Epithelial cell of prostate (primary cell): ENCODE measurements around the gene FBN2.
"Not testable (repeated sequence)": the region's sequence is repeated elsewhere in the genome, so short reads cannot be mapped to it uniquely, and the experiment has no call there.

Experiments
- DNase-seq: peaks from one replicate; pipeline ENCODE4 v3.0.0-alpha.2; 2011; ENCODE audit warnings: low read depth, low spot score
- H3K27ac ChIP-seq: fragments of 450-650 bp; 2 replicates; pipeline ENCODE4 v1.5.1; 2017; ENCODE audit warnings: mild to moderate bottlenecking

The FBN2 gene

GRCh38 chr5:128487041-128487440 lies 51.0 kb downstream of the FBN2 start:
- DNase-seq = no peak
- no peak overlapping the region for H3K27ac ChIP-seq

GRCh38 chr5:128483738-128484137 lies 54.3 kb downstream of the FBN2 start:
- DNase-seq = no peak

GRCh38 chr5:128480906-128481633 lies 57.0 kb downstream of the FBN2 start:
- H3K27ac ChIP-seq = no peak overlapping the region
- DNase-seq = no peak

More at GRCh38 chr5:128483738-128484137, 54.3 kb downstream of the FBN2 start:
- no peak overlapping the region for H3K27ac ChIP-seq

- no peak for DNase-seq
- H3K27ac ChIP-seq = no peak overlapping the region
Observed at GRCh38 chr5:128480158-128480557, 57.9 kb downstream of the FBN2 start.

- no peak for DNase-seq
- H3K27ac ChIP-seq = no peak overlapping the region
Observed at GRCh38 chr5:128478386-128479368, 59.4 kb downstream of the FBN2 start.

GRCh38 chr5:128477944-128478343 lies 60.1 kb downstream of the FBN2 start:
- no peak for DNase-seq

GRCh38 chr5:128475693-128476092 lies 62.4 kb downstream of the FBN2 start:
- no peak overlapping the region for H3K27ac ChIP-seq
- no peak for DNase-seq

More at GRCh38 chr5:128477944-128478343, 60.1 kb downstream of the FBN2 start:
- no peak overlapping the region for H3K27ac ChIP-seq

GRCh38 chr5:128472919-128473318 lies 65.1 kb downstream of the FBN2 start:
- H3K27ac ChIP-seq = no peak overlapping the region

GRCh38 chr5:128472036-128472435 lies 66.0 kb downstream of the FBN2 start:
- DNase-seq = no peak
- no peak overlapping the region for H3K27ac ChIP-seq

More at GRCh38 chr5:128472919-128473318, 65.1 kb downstream of the FBN2 start:
- DNase-seq = no peak

- H3K27ac ChIP-seq = no peak overlapping the region
- DNase-seq = no peak
Observed at GRCh38 chr5:128470663-128471062, 67.4 kb downstream of the FBN2 start.

GRCh38 chr5:128469912-128470311 lies 68.1 kb downstream of the FBN2 start:
- no peak overlapping the region for H3K27ac ChIP-seq
- DNase-seq = no peak

GRCh38 chr5:128466980-128467379 lies 71.1 kb downstream of the FBN2 start:
- no peak for DNase-seq
- H3K27ac ChIP-seq = no peak overlapping the region

- no peak overlapping the region for H3K27ac ChIP-seq
- no peak for DNase-seq
Observed at GRCh38 chr5:128466554-128466953, 71.5 kb downstream of the FBN2 start.

GRCh38 chr5:128464596-128464995 lies 73.4 kb downstream of the FBN2 start:
- H3K27ac ChIP-seq = no peak overlapping the region
- DNase-seq = no peak

- no peak for DNase-seq
- no peak overlapping the region for H3K27ac ChIP-seq
Observed at GRCh38 chr5:128462330-128462729, 75.7 kb downstream of the FBN2 start.

GRCh38 chr5:128457147-128457915 lies 80.7 kb downstream of the FBN2 start:
- H3K27ac ChIP-seq, DNase-seq: not testable (repeated sequence)

- DNase-seq = no peak
Observed at GRCh38 chr5:128455841-128456361, 82.1 kb downstream of the FBN2 start.

GRCh38 chr5:128453121-128453520 lies 84.9 kb downstream of the FBN2 start:
- H3K27ac ChIP-seq = no peak overlapping the region
- DNase-seq = no peak

More at GRCh38 chr5:128455841-128456361, 82.1 kb downstream of the FBN2 start:
- no peak overlapping the region for H3K27ac ChIP-seq

GRCh38 chr5:128447224-128447623 lies 90.8 kb downstream of the FBN2 start:
- DNase-seq, H3K27ac ChIP-seq: not testable (repeated sequence)

- no peak overlapping the region for H3K27ac ChIP-seq
- no peak for DNase-seq
Observed at GRCh38 chr5:128441941-128442350, 96.1 kb downstream of the FBN2 start.
